T-helper 17 cell (primary cell): Measurements from ENCODE around the gene LGALSL. TPM values are rescaled to one million over a fixed set of nuclear protein-coding genes. Genes with fewer than 3 reads are reported as not detected.
A peak's percentile ranks its signal among the peaks of the same experiment; 100 is the strongest.

Source experiments
- ATAC-seq: fragments of 150-1000 bp; cut with Tn5 transposase; 2 replicates; pipeline ENCODE4 v1.10.0; 2021; ENCODE audit warnings: mild to moderate bottlenecking, moderate library complexity
- DNase-seq, 3 donors: peaks; one replicate each; pipeline versions ENCODE4 v3.0.0 to v3.0.0-alpha.2; 2020 to 2021
- H3K9me3 ChIP-seq: one replicate; pipeline ENCODE4 v1.7.0; 2013; ENCODE audit warnings: low read length, mild to moderate bottlenecking; ENCODE audit not compliant: control insufficient read depth, poor library complexity, severe bottlenecking
- H3K27ac Mint-ChIP-seq: one replicate; pipeline ENCODE4 v1.8.0; 2022; ENCODE audit warnings: mild to moderate bottlenecking, moderate library complexity, mixed read lengths
- H3K27me3 Mint-ChIP-seq: one replicate; pipeline ENCODE4 v1.8.0; 2022; ENCODE audit warnings: mixed read lengths
- H3K36me3 Mint-ChIP-seq: one replicate; pipeline ENCODE4 v1.8.0; 2022; ENCODE audit warnings: low read depth, mixed read lengths
- H3K4me1 Mint-ChIP-seq: one replicate; pipeline ENCODE4 v1.8.0; 2022; ENCODE audit warnings: mild to moderate bottlenecking, mixed read lengths
- H3K4me3 Mint-ChIP-seq: one replicate; pipeline ENCODE4 v1.8.0; 2022; ENCODE audit warnings: mild to moderate bottlenecking, moderate library complexity, mixed read lengths
- total RNA-seq, 4 donors: library from RNA in 2 of 4; stranded (reverse) in 2 of 4; gene quantifications; one replicate each; pipeline ENCODE4 v1.2.3 and lab custom pipeline; 2022 to 2026

Gene LGALSL
- total RNA-seq (10 to 100 TPM in 1 of 2 donors, 1 to 10 TPM in 1; 2.5 to 31.0 TPM), total RNA-seq (lab: John Stamatoyannopoulos, UW) (0.23 to 0.70 reads per million in 2 donors)

GRCh38 chr2:64453770-64454385 lies at the start of gene LGALSL:
Gene LGALSL (plus strand): TSS chr2:64454162. CDS start chr2:64454546, 384 bp downstream.
- ATAC-seq (peak; percentile 73), DNase-seq (peak in 2 of 3 donors; percentile 9 to 16)
- Mint-ChIP-seq H3K4me1 (peaks cover 2% of the 10 kb centered on the region), H3K4me3 (peak within 1 kb of the TSS; percentile 91), H3K27me3 (peaks cover 6% of the 10 kb centered on the region), H3K27ac (no peak within 1 kb of the TSS), H3K36me3 (no peaks in the 10 kb centered on the region)
- no peaks in the 10 kb centered on the region for H3K9me3 ChIP-seq

- H3K9me3 ChIP-seq = no peaks in the 10 kb centered on the region
- peaks cover 3% of the 10 kb centered on the region for H3K4me1 Mint-ChIP-seq
- no peak for ATAC-seq
- no peak overlapping the region for H3K27ac Mint-ChIP-seq
- no peak overlapping the region for H3K4me3 Mint-ChIP-seq
- peaks cover 9% of the 10 kb centered on the region for H3K27me3 Mint-ChIP-seq
- H3K36me3 Mint-ChIP-seq = no peaks in the 10 kb centered on the region
- no peak for DNase-seq
These were observed 49.2 kb upstream of the LGALSL start for GRCh38 chr2:64404743-64405142.

GRCh38 chr2:64405581-64406406 lies 48.2 kb upstream of the LGALSL start:
- DNase-seq = no peak
- ATAC-seq = no peak
- H3K4me3 Mint-ChIP-seq = no peak overlapping the region
- peaks cover 7% of the 10 kb centered on the region for H3K27me3 Mint-ChIP-seq
- no peaks in the 10 kb centered on the region for H3K9me3 ChIP-seq
- H3K27ac Mint-ChIP-seq = no peak overlapping the region
- H3K4me1 Mint-ChIP-seq = peaks cover 3% of the 10 kb centered on the region
- H3K36me3 Mint-ChIP-seq = no peaks in the 10 kb centered on the region

GRCh38 chr2:64406407-64406774 lies 47.6 kb upstream of the LGALSL start:
- Mint-ChIP-seq H3K36me3 (no peaks in the 10 kb centered on the region), H3K4me1 (no peaks in the 10 kb centered on the region), H3K27ac (no peak overlapping the region), H3K4me3 (no peak overlapping the region), H3K27me3 (peaks cover under 1% of the 10 kb centered on the region)
- ATAC-seq = no peak
- H3K9me3 ChIP-seq = no peaks in the 10 kb centered on the region
- no peak for DNase-seq

- no peaks in the 10 kb centered on the region for H3K9me3 ChIP-seq
- DNase-seq (no peak), ATAC-seq (no peak)
- Mint-ChIP-seq H3K27ac (no peak overlapping the region), H3K4me1 (no peaks in the 10 kb centered on the region), H3K4me3 (no peak overlapping the region), H3K36me3 (no peaks in the 10 kb centered on the region), H3K27me3 (no peaks in the 10 kb centered on the region)
These were observed 45.9 kb upstream of the LGALSL start for GRCh38 chr2:64408031-64408430.

- no peaks in the 10 kb centered on the region for H3K9me3 ChIP-seq
- H3K27me3 Mint-ChIP-seq = no peaks in the 10 kb centered on the region
- no peaks in the 10 kb centered on the region for H3K36me3 Mint-ChIP-seq
- no peak for DNase-seq
- H3K4me3 Mint-ChIP-seq = no peak overlapping the region
- ATAC-seq = no peak
- H3K27ac Mint-ChIP-seq = no peak overlapping the region
- H3K4me1 Mint-ChIP-seq = no peaks in the 10 kb centered on the region
These were observed 43.3 kb upstream of the LGALSL start for GRCh38 chr2:64410671-64411070.

GRCh38 chr2:64412671-64413070 lies 41.3 kb upstream of the LGALSL start:
- no peaks in the 10 kb centered on the region for H3K9me3 ChIP-seq
- ATAC-seq (no peak), DNase-seq (no peak)
- no peaks in the 10 kb centered on the region for H3K27me3 Mint-ChIP-seq
- no peak overlapping the region for H3K4me3 Mint-ChIP-seq
- H3K27ac Mint-ChIP-seq = no peak overlapping the region
- no peaks in the 10 kb centered on the region for H3K36me3 Mint-ChIP-seq
- H3K4me1 Mint-ChIP-seq = no peaks in the 10 kb centered on the region

GRCh38 chr2:64414736-64415435 lies 39.1 kb upstream of the LGALSL start:
- no peaks in the 10 kb centered on the region for H3K4me1 Mint-ChIP-seq
- peaks cover 4% of the 10 kb centered on the region for H3K27me3 Mint-ChIP-seq
- DNase-seq (no peak), ATAC-seq (no peak)
- H3K9me3 ChIP-seq = no peaks in the 10 kb centered on the region
- H3K27ac Mint-ChIP-seq = no peak overlapping the region
- H3K4me3 Mint-ChIP-seq = no peak overlapping the region
- no peaks in the 10 kb centered on the region for H3K36me3 Mint-ChIP-seq

- no peak for DNase-seq
- Mint-ChIP-seq H3K27me3 (peaks cover 4% of the 10 kb centered on the region), H3K4me3 (no peak overlapping the region), H3K36me3 (no peaks in the 10 kb centered on the region), H3K4me1 (no peaks in the 10 kb centered on the region), H3K27ac (no peak overlapping the region)
- no peak for ATAC-seq
- H3K9me3 ChIP-seq = no peaks in the 10 kb centered on the region
These were observed 36.3 kb upstream of the LGALSL start for GRCh38 chr2:64417624-64418023.

- DNase-seq = no peak
- Mint-ChIP-seq H3K4me3 (no peak overlapping the region), H3K27me3 (peaks cover 4% of the 10 kb centered on the region), H3K4me1 (peaks cover 2% of the 10 kb centered on the region), H3K27ac (no peak overlapping the region), H3K36me3 (no peaks in the 10 kb centered on the region)
- ATAC-seq = no peak
- H3K9me3 ChIP-seq = no peaks in the 10 kb centered on the region
These were observed 34.3 kb upstream of the LGALSL start for GRCh38 chr2:64419596-64420165.

- Mint-ChIP-seq H3K36me3 (no peaks in the 10 kb centered on the region), H3K4me1 (peaks cover 2% of the 10 kb centered on the region)
- ATAC-seq = no peak
These were observed 33.3 kb upstream of the LGALSL start for GRCh38 chr2:64420677-64421076.

GRCh38 chr2:64421201-64421600 lies 32.8 kb upstream of the LGALSL start:
- no peak overlapping the region for H3K4me3 Mint-ChIP-seq
- H3K27ac Mint-ChIP-seq = no peak overlapping the region
- ATAC-seq (no peak), DNase-seq (no peak)
- no peaks in the 10 kb centered on the region for H3K9me3 ChIP-seq
- no peaks in the 10 kb centered on the region for H3K36me3 Mint-ChIP-seq
- H3K27me3 Mint-ChIP-seq = peaks cover 4% of the 10 kb centered on the region
- peaks cover 2% of the 10 kb centered on the region for H3K4me1 Mint-ChIP-seq

More at GRCh38 chr2:64420677-64421076, 33.3 kb upstream of the LGALSL start:
- no peak for DNase-seq
- Mint-ChIP-seq H3K4me3 (no peak overlapping the region), H3K27ac (no peak overlapping the region), H3K27me3 (peaks cover 4% of the 10 kb centered on the region)
- H3K9me3 ChIP-seq = no peaks in the 10 kb centered on the region

GRCh38 chr2:64422466-64422865 lies 31.5 kb upstream of the LGALSL start:
- Mint-ChIP-seq H3K27me3 (peaks cover 4% of the 10 kb centered on the region), H3K36me3 (no peaks in the 10 kb centered on the region), H3K4me1 (peaks cover 2% of the 10 kb centered on the region), H3K27ac (no peak overlapping the region), H3K4me3 (no peak overlapping the region)
- no peak for DNase-seq
- no peak for ATAC-seq
- H3K9me3 ChIP-seq = no peaks in the 10 kb centered on the region
